ENCODE data around the gene SMIM38.
A peak's percentile ranks its signal among the peaks of the same experiment; 100 is the strongest.

Gene SMIM38

GRCh38 chr11:69160296-69161116 is 4.8 kb downstream of the SMIM38 start:
- ATAC-seq (no peak), DNase-seq (no peak)

GRCh38 chr11:69161117-69161407 is 5.3 kb downstream of the SMIM38 start:
- no peak for ATAC-seq
- no peak for DNase-seq

- ATAC-seq = no peak
Measured at GRCh38 chr11:69162505-69162904, 6.8 kb downstream of the SMIM38 start.

GRCh38 chr11:69163842-69164241 is 8.1 kb downstream of the SMIM38 start:
- no peak for ATAC-seq
- no peak for DNase-seq

More at GRCh38 chr11:69162505-69162904, 6.8 kb downstream of the SMIM38 start:
- no peak for DNase-seq

GRCh38 chr11:69164824-69165223 is 9.1 kb downstream of the SMIM38 start:
- DNase-seq (no peak), ATAC-seq (no peak)

GRCh38 chr11:69165775-69166174 is 10.0 kb downstream of the SMIM38 start:
- no peak for ATAC-seq
- DNase-seq = no peak

- peak; percentile 98 for ATAC-seq
- DNase-seq = peak; percentile 72
Measured at GRCh38 chr11:69166218-69167115, 10.7 kb downstream of the SMIM38 start.

GRCh38 chr11:69167130-69167915 is 11.6 kb downstream of the SMIM38 start:
- ATAC-seq = peak; percentile 6
- DNase-seq = no peak

- no peak for DNase-seq
- no peak for ATAC-seq
Measured at GRCh38 chr11:69167916-69168691, 12.4 kb downstream of the SMIM38 start.

- no peak for DNase-seq
- ATAC-seq = no peak
Measured at GRCh38 chr11:69169479-69169878, 13.7 kb downstream of the SMIM38 start.

GRCh38 chr11:69170704-69171103 is 15.0 kb downstream of the SMIM38 start:
- ATAC-seq (no peak), DNase-seq (no peak)

GRCh38 chr11:69171476-69172240 is 15.9 kb downstream of the SMIM38 start:
- DNase-seq = no peak
- no peak for ATAC-seq

- ATAC-seq = no peak
Measured at GRCh38 chr11:69172674-69173073, 16.9 kb downstream of the SMIM38 start.

GRCh38 chr11:69173331-69173730 is 17.6 kb downstream of the SMIM38 start:
- DNase-seq = no peak
- no peak for ATAC-seq

More at GRCh38 chr11:69172674-69173073, 16.9 kb downstream of the SMIM38 start:
- DNase-seq = no peak

GRCh38 chr11:69173925-69174581 is 18.3 kb downstream of the SMIM38 start:
- ATAC-seq = no peak
- DNase-seq = no peak

GRCh38 chr11:69174841-69175240 is 19.1 kb downstream of the SMIM38 start:
- DNase-seq (no peak), ATAC-seq (no peak)

- DNase-seq (no peak), ATAC-seq (no peak)
Measured at GRCh38 chr11:69178819-69179482, 23.2 kb downstream of the SMIM38 start.

GRCh38 chr11:69180226-69180625 is 24.5 kb downstream of the SMIM38 start:
- no peak for DNase-seq

GRCh38 chr11:69180726-69181125 is 25.0 kb downstream of the SMIM38 start:
- ATAC-seq (no peak), DNase-seq (no peak)

More at GRCh38 chr11:69180226-69180625, 24.5 kb downstream of the SMIM38 start:
- ATAC-seq = no peak

GRCh38 chr11:69183613-69184012 is 27.9 kb downstream of the SMIM38 start:
- ATAC-seq = peak; percentile 36
- DNase-seq = no peak

Measured in stimulated activated naive CD8-positive, alpha-beta T cell treated with anti-CD3 and anti-CD28 coated beads, Interleukin-15, Interleukin-2, amounts not matched to agents 100 U/mL and 50 U/mL, for 24 hours (primary cell).